Calu3 (cell line): ENCODE measurements around the gene WWOX. TPM values are rescaled to one million over a fixed set of nuclear protein-coding genes. Genes with fewer than 3 reads are reported as not detected.
A peak's percentile ranks its signal among the peaks of the same experiment; 100 is the strongest.

Experiments
- BruUV-seq: library from RNA; stranded (reverse); fragments of 400-500 nt; replicated peaks from 2 replicates; lab custom pipeline; 2021; lab: Mats Ljungman, UMichigan
- CTCF ChIA-PET: fragments of 300-600 bp; sonication (Branson Sonifier 250); formaldehyde crosslinking; loops from one replicate; lab custom pipeline; 2022; ENCODE audit warnings: antibody characterized with exemption; lab: Charles Lee
- DNase-seq: peaks from one replicate; pipeline ENCODE4 v3.0.0; 2022
- H3K27ac Mint-ChIP-seq: one replicate; pipeline ENCODE4 v1.8.0; 2022; ENCODE audit warnings: mixed read lengths; ENCODE audit not compliant: unreplicated experiment
- H3K27me3 Mint-ChIP-seq: one replicate; pipeline ENCODE4 v1.8.0; 2022; ENCODE audit warnings: mixed read lengths; ENCODE audit not compliant: unreplicated experiment
- H3K36me3 Mint-ChIP-seq: one replicate; pipeline ENCODE4 v1.8.0; 2022; ENCODE audit warnings: mild to moderate bottlenecking, moderate library complexity, mixed read lengths; ENCODE audit not compliant: insufficient read depth, unreplicated experiment
- H3K4me1 Mint-ChIP-seq: one replicate; pipeline ENCODE4 v1.8.0; 2022; ENCODE audit warnings: mild to moderate bottlenecking, low read depth, mixed read lengths; ENCODE audit not compliant: unreplicated experiment
- H3K4me3 Mint-ChIP-seq: one replicate; pipeline ENCODE4 v1.8.0; 2022; ENCODE audit warnings: mild to moderate bottlenecking, low read depth, moderate library complexity, mixed read lengths; ENCODE audit not compliant: unreplicated experiment
- H3K9me3 Mint-ChIP-seq: one replicate; pipeline ENCODE4 v1.8.0; 2022; ENCODE audit warnings: low read depth, mixed read lengths; ENCODE audit not compliant: unreplicated experiment
- CTCF ChIP-seq: fragments of 200-600 bp; IDR thresholded peaks from one replicate; pipeline ENCODE4 v1.8.0; 2022; ENCODE audit warnings: antibody characterized with exemption; ENCODE audit not compliant: unreplicated experiment
- intact Hi-C: fragments of 100-400 bp; cut with micrococcal nuclease; formaldehyde crosslinking; loops from one replicate; pipeline ENCODE4 v1.10.0; 2022; ENCODE audit not compliant: unreplicated experiment
- total RNA-seq: library from RNA; stranded (reverse); gene quantifications from 2 replicates; pipeline ENCODE4 v1.2.3, GENCODE V29; 2022

The WWOX gene
- total RNA-seq, 1 experiment from 2014 or later, result 33.5 TPM

GRCh38 chr16:78235876-78236275 is 136.4 kb downstream of the WWOX start:
- no peak for TF ChIP-seq CTCF

GRCh38 chr16:78237841-78238240 is 138.4 kb downstream of the WWOX start:
- Mint-ChIP-seq H3K4me3 (no peak overlapping the region), H3K36me3 (peaks cover 6% of the 10 kb centered on the region), H3K4me1 (peaks cover 31% of the 10 kb centered on the region), H3K9me3 (no peaks in the 10 kb centered on the region), H3K27me3 (no peaks in the 10 kb centered on the region), H3K27ac (no peak overlapping the region)
- CTCF ChIA-PET, result no interaction called here
- no TSS peak for BruUV-seq
- no peak for TF ChIP-seq CTCF
- DNase-seq, result no peak
- intact Hi-C loops, result no loop called here

More at GRCh38 chr16:78235876-78236275, 136.4 kb downstream of the WWOX start:
- BruUV-seq, result no TSS peak
- H3K4me1 Mint-ChIP-seq, result peaks cover 12% of the 10 kb centered on the region
- H3K27ac Mint-ChIP-seq, result no peak overlapping the region
- intact Hi-C loops, result loop anchor here (1.0 kb wide), 1 partner anchor 114 kb away; no protein-coding TSS in a partner anchor
- no peak for DNase-seq
- no peaks in the 10 kb centered on the region for H3K27me3 Mint-ChIP-seq
- no peak overlapping the region for H3K4me3 Mint-ChIP-seq
- H3K9me3 Mint-ChIP-seq, result no peaks in the 10 kb centered on the region
- peaks cover under 1% of the 10 kb centered on the region for H3K36me3 Mint-ChIP-seq
- CTCF ChIA-PET, result no interaction called here

GRCh38 chr16:78240459-78241222 is 141.2 kb downstream of the WWOX start:
- TF ChIP-seq CTCF, result no peak
- intact Hi-C loops, result loop anchor here (5.0 to 10.0 kb wide), 4 partner anchors 134 to 1362 kb away; partner anchors contain the start of gene MAF
- Mint-ChIP-seq H3K27ac (peak overlapping the region; percentile 16), H3K4me1 (peaks cover 57% of the 10 kb centered on the region), H3K9me3 (no peaks in the 10 kb centered on the region), H3K36me3 (peaks cover 6% of the 10 kb centered on the region), H3K4me3 (peak overlapping the region; percentile 1), H3K27me3 (no peaks in the 10 kb centered on the region)
- no TSS peak for BruUV-seq
- DNase-seq, result peak; percentile 75
- CTCF ChIA-PET, result interaction anchor here (0.8 kb wide), 1 partner anchor 29 kb away, joined by 3 read pairs; no protein-coding TSS in a partner anchor

GRCh38 chr16:78242239-78242630 is 142.8 kb downstream of the WWOX start:
- Mint-ChIP-seq H3K27me3 (no peaks in the 10 kb centered on the region), H3K36me3 (peaks cover 6% of the 10 kb centered on the region), H3K4me3 (peak overlapping the region; percentile 7), H3K9me3 (no peaks in the 10 kb centered on the region), H3K27ac (peak overlapping the region; percentile 41), H3K4me1 (peaks cover 57% of the 10 kb centered on the region)
- TF ChIP-seq CTCF, result no peak
- intact Hi-C loops, result loop anchor here (1.0 to 10.0 kb wide), 5 partner anchors 51 to 1360 kb away; partner anchors contain the start of gene MAF
- DNase-seq, result no peak
- no TSS peak for BruUV-seq
- CTCF ChIA-PET, result interaction anchor here (0.8 to 1.0 kb wide), 2 partner anchors 30 to 257 kb away, joined by 3 read pairs; no protein-coding TSS in a partner anchor
